HepG2 (cell line): ENCODE measurements around the gene VEGFB. TPM values are rescaled to one million over a fixed set of nuclear protein-coding genes. Genes with fewer than 3 reads are reported as not detected.

Source experiments
- BCLAF1 ChIP-seq: fragments of 450-650 bp; IDR thresholded peaks from 2 replicates; pipeline ENCODE4 v1.6.1; 2017; ENCODE audit warnings: mild to moderate bottlenecking
- CCAR2 ChIP-seq: fragments of 200-400 bp; formaldehyde crosslinking; optimal IDR thresholded peaks from 2 replicates; pipeline ENCODE3; 2018; ENCODE audit warnings: low read depth, mild to moderate bottlenecking, low read length, moderate library complexity
- CERS6 ChIP-seq: sonication (generic); formaldehyde crosslinking; IDR thresholded peaks from 2 replicates; pipeline ENCODE4 v1.5.0; 2020; ENCODE audit warnings: missing genetic modification reagents
- DPF2 ChIP-seq: sonication (generic); formaldehyde crosslinking; IDR thresholded peaks from 2 replicates; pipeline ENCODE4 v1.4.0; 2020; ENCODE audit warnings: mild to moderate bottlenecking, low read depth, missing genetic modification reagents, borderline replicate concordance
- DRAP1 ChIP-seq: IDR thresholded peaks from 2 replicates; pipeline ENCODE4 v1.6.1; 2016; ENCODE audit warnings: missing genetic modification reagents, missing compliant biosample characterization
- ETS1 ChIP-seq: sonication (generic); formaldehyde crosslinking; IDR thresholded peaks from 2 replicates; pipeline ENCODE4 v1.4.0; 2020; ENCODE audit warnings: missing genetic modification reagents
- FIP1L1 ChIP-seq: fragments of 200-400 bp; formaldehyde crosslinking; IDR thresholded peaks from 2 replicates; pipeline ENCODE4 v1.6.1; 2018; ENCODE audit warnings: low read depth, mild to moderate bottlenecking, low read length, moderate library complexity, borderline replicate concordance; ENCODE audit not compliant: insufficient read depth
- GMEB1 ChIP-seq: sonication (generic); formaldehyde crosslinking; IDR thresholded peaks from 2 replicates; pipeline ENCODE4 v1.5.1; 2020; ENCODE audit warnings: missing genetic modification reagents, mild to moderate bottlenecking, borderline replicate concordance
- HNRNPUL1 ChIP-seq: fragments of 200-400 bp; formaldehyde crosslinking; IDR thresholded peaks from 2 replicates; pipeline ENCODE4 v1.6.1; 2017; ENCODE audit warnings: low read depth, mild to moderate bottlenecking, low read length, moderate library complexity
- IRF9 ChIP-seq: sonication (generic); formaldehyde crosslinking; IDR thresholded peaks from 2 replicates; pipeline ENCODE4 v1.8.0; 2022; ENCODE audit warnings: missing genetic modification reagents, mild to moderate bottlenecking, borderline replicate concordance
- KLF15 ChIP-seq: sonication (generic); formaldehyde crosslinking; IDR thresholded peaks from 2 replicates; pipeline ENCODE4 v1.8.1; 2023; ENCODE audit warnings: borderline replicate concordance, mild to moderate bottlenecking, inconsistent platforms, missing genetic modification reagents, mixed read lengths
- RNF2 ChIP-seq: fragments of 450-650 bp; conservative IDR thresholded peaks from 2 replicates; pipeline ENCODE4 v1.6.1; 2016; ENCODE audit warnings: low read depth
- TEAD2 ChIP-seq: sonication (generic); formaldehyde crosslinking; IDR thresholded peaks from 2 replicates; pipeline ENCODE4 v1.9.0; 2021; ENCODE audit warnings: missing genetic modification reagents
- ZNF138 ChIP-seq: sonication (generic); formaldehyde crosslinking; IDR thresholded peaks from 2 replicates; pipeline ENCODE4 v1.5.0; 2020; ENCODE audit warnings: mild to moderate bottlenecking, low read depth, missing genetic modification reagents
- ZNF383 ChIP-seq: sonication (generic); formaldehyde crosslinking; IDR thresholded peaks from 2 replicates; pipeline ENCODE4 v1.4.0; 2020; ENCODE audit warnings: missing genetic modification reagents, mild to moderate bottlenecking, borderline replicate concordance
- ZNF629 ChIP-seq: sonication (generic); formaldehyde crosslinking; conservative IDR thresholded peaks from 2 replicates; pipeline ENCODE4 v1.5.0; 2020; ENCODE audit warnings: missing genetic modification reagents
- ZNF703 ChIP-seq: sonication (generic); formaldehyde crosslinking; IDR thresholded peaks from 2 replicates; pipeline ENCODE4 v1.5.1; 2020; ENCODE audit warnings: missing genetic modification reagents, mild to moderate bottlenecking, moderate library complexity, borderline replicate concordance
- ZNF776 ChIP-seq: sonication (generic); formaldehyde crosslinking; IDR thresholded peaks from 2 replicates; pipeline ENCODE4 v1.4.0; 2020; ENCODE audit warnings: mild to moderate bottlenecking, missing genetic modification reagents
- ZNF790 ChIP-seq: sonication (generic); formaldehyde crosslinking; IDR thresholded peaks from 2 replicates; pipeline ENCODE4 v1.8.0; 2022; ENCODE audit warnings: missing genetic modification reagents, mild to moderate bottlenecking, borderline replicate concordance
- polyA plus RNA-seq, 8 experiments: library from polyadenylated mRNA; depleted of rRNA in 3 of 8; stranded (reverse) in 7 of 8; unstranded in 1 of 8; fragments of >200 nt; fragmentation: Illumina TruSeq in 4 of 8; extraction: Trizol in 4 of 8; gene quantifications; 2 replicates each; pipeline versions ENCODE4 v1.2.1 to v1.2.3, GENCODE V29; 2011 to 2016; ENCODE audit warnings: low read depth in 4 of 8, missing spikeins in 1 of 8, mixed read lengths in 1 of 8; ENCODE audit not compliant: insufficient read depth in 1 of 8
- total RNA-seq, 5 experiments: library from RNA; depleted of rRNA; stranded (reverse); fragments of >200 nt; fragmentation: Illumina TruSeq; extraction: Trizol; gene quantifications; 2 replicates each; pipeline ENCODE4 v1.2.3, GENCODE V29; 2016; ENCODE audit warnings: low read depth in 1 of 5

The VEGFB gene
- total and polyA plus RNA-seq, 2 of the 13 experiments (the other 11 are each of a cell fraction or from before 2014, with no cell fraction given), result 9.0 to 11.3 TPM

- TF ChIP-seq ETS1 (CRISPR knock-in tag) (no peak; the same call in 1 of the 2 replicates), CERS6 (CRISPR knock-in tag) (no peak), ZNF776 (peak; percentile 24; the same call in 1 of the 2 replicates), HNRNPUL1 (no peak), CCAR2 (no peak), ZNF629 (no peak), DRAP1 (peak; percentile 95), FIP1L1 (no peak), KLF15 (CRISPR knock-in tag) (0 out of 2 replicates have a peak, but pooled peaks have one; percentile 35), GMEB1 (CRISPR knock-in tag) (no peak), DPF2 (no peak), ZNF790 (CRISPR knock-in tag) (no peak), RNF2 (no peak; the same call in 1 of the 2 replicates), ZNF138 (CRISPR knock-in tag) (no peak; the same call in 1 of the 2 replicates), IRF9 (CRISPR knock-in tag) (no peak), BCLAF1 (no peak), ZNF703 (no peak; the same call in 1 of the 2 replicates), ZNF383 (no peak), TEAD2 (CRISPR knock-in tag) (no peak)
These were observed 48.5 kb upstream of the VEGFB start, which contains the start of gene STIP1 (continued) for GRCh38 chr11:64185693-64186491.
